H9 (cell line): ENCODE results near the gene P4HB. TPM values are rescaled to one million over a fixed set of nuclear protein-coding genes. Genes with fewer than 3 reads are reported as not detected.

ENCODE experiments used
- DNase-seq: peaks from one replicate; pipeline ENCODE4 v3.0.0-alpha.2; 2017
- H2AFZ ChIP-seq: one replicate; pipeline ENCODE4 v1.6.1; 2013; ENCODE audit warnings: mild to moderate bottlenecking, low read length, control low read depth, moderate library complexity
- H2AK5ac ChIP-seq: 2 replicates; pipeline ENCODE4 v1.6.1; 2013; ENCODE audit warnings: low read length, control low read depth, mixed read lengths; ENCODE audit not compliant: insufficient read length
- H2BK120ac ChIP-seq: one replicate; pipeline ENCODE4 v1.6.1; 2013; ENCODE audit warnings: low read depth, mild to moderate bottlenecking, low read length, control low read depth, inconsistent platforms; ENCODE audit not compliant: poor library complexity, severe bottlenecking
- H2BK12ac ChIP-seq: 2 replicates; pipeline ENCODE4 v1.6.1; 2013; ENCODE audit warnings: low read length, control low read depth, mixed read lengths, low read depth; ENCODE audit not compliant: insufficient read length
- H2BK15ac ChIP-seq: 2 replicates; pipeline ENCODE4 v1.6.1; 2013; ENCODE audit warnings: low read depth, low read length, control low read depth
- H2BK20ac ChIP-seq: one replicate; pipeline ENCODE4 v1.6.1; 2013; ENCODE audit warnings: low read depth, mild to moderate bottlenecking, low read length, control low read depth, inconsistent platforms; ENCODE audit not compliant: poor library complexity, severe bottlenecking
- H2BK5ac ChIP-seq: 2 replicates; pipeline ENCODE4 v1.6.1; 2013; ENCODE audit warnings: low read length, control low read depth, mixed read lengths; ENCODE audit not compliant: insufficient read length
- H3K14ac ChIP-seq: 2 replicates; pipeline ENCODE4 v1.6.1; 2013; ENCODE audit warnings: low read length, control low read depth; ENCODE audit not compliant: insufficient read depth
- H3K18ac ChIP-seq: 2 replicates; pipeline ENCODE4 v1.6.1; 2013; ENCODE audit warnings: low read depth, mild to moderate bottlenecking, mixed read lengths, low read length, control low read depth; ENCODE audit not compliant: insufficient read length
- H3K23ac ChIP-seq: 2 replicates; pipeline ENCODE4 v1.6.1; 2013; ENCODE audit warnings: low read length, control low read depth, mixed read lengths, low read depth; ENCODE audit not compliant: insufficient read length
- H3K23me2 ChIP-seq: 2 replicates; pipeline ENCODE4 v1.6.1; 2013; ENCODE audit warnings: low read depth, mild to moderate bottlenecking, mixed read lengths, low read length, control low read depth; ENCODE audit not compliant: insufficient read length, poor library complexity, severe bottlenecking
- H3K27ac ChIP-seq: 2 replicates; pipeline ENCODE4 v1.5.1; 2013; ENCODE audit warnings: low read length, control low read depth, mixed read lengths, low read depth; ENCODE audit not compliant: insufficient read length
- H3K27me3 ChIP-seq: 2 replicates; pipeline ENCODE4 v1.6.1; 2013; ENCODE audit warnings: low read length, control low read depth, inconsistent platforms; ENCODE audit not compliant: insufficient read depth
- H3K4ac ChIP-seq: 2 replicates; pipeline ENCODE4 v1.6.1; 2013; ENCODE audit warnings: low read depth, mild to moderate bottlenecking, control low read depth, inconsistent platforms, low read length, moderate library complexity
- H3K4me1 ChIP-seq: 2 replicates; pipeline ENCODE4 v1.6.1; 2013; ENCODE audit warnings: low read length, control low read depth, inconsistent platforms; ENCODE audit not compliant: insufficient read depth
- H3K4me2 ChIP-seq: 2 replicates; pipeline ENCODE4 v1.6.1; 2013; ENCODE audit warnings: low read length, control low read depth, mixed read lengths; ENCODE audit not compliant: insufficient read length, insufficient read depth
- H3K56ac ChIP-seq: 2 replicates; pipeline ENCODE4 v1.6.1; 2013; ENCODE audit warnings: low read depth, mild to moderate bottlenecking, mixed read lengths, low read length, control low read depth; ENCODE audit not compliant: insufficient read length
- H3K79me1 ChIP-seq: 2 replicates; pipeline ENCODE4 v1.6.1; 2013; ENCODE audit warnings: low read depth, mild to moderate bottlenecking, moderate library complexity, low read length, control low read depth, inconsistent platforms; ENCODE audit not compliant: insufficient read depth, poor library complexity, severe bottlenecking
- H3K79me2 ChIP-seq: 2 replicates; pipeline ENCODE4 v1.6.1; 2013; ENCODE audit warnings: low read length, control low read depth, inconsistent platforms; ENCODE audit not compliant: insufficient read depth
- H3K9ac ChIP-seq: 2 replicates; pipeline ENCODE4 v1.6.1; 2013; ENCODE audit warnings: low read length, control low read depth, mixed read lengths; ENCODE audit not compliant: insufficient read length; ENCODE audit errors: extremely low read depth
- H3K9me3 ChIP-seq: one replicate; pipeline ENCODE4 v1.6.1; 2013; ENCODE audit warnings: low read depth, low read length, inconsistent platforms; ENCODE audit not compliant: control insufficient read depth
- H3T11ph ChIP-seq: one replicate; pipeline ENCODE4 v1.6.1; 2013; ENCODE audit warnings: mild to moderate bottlenecking, low read length, control low read depth, inconsistent platforms
- H4K20me1 ChIP-seq: one replicate; pipeline ENCODE4 v1.6.1; 2013; ENCODE audit not compliant: control insufficient read depth, insufficient read length, insufficient read depth
- H4K5ac ChIP-seq: 2 replicates; pipeline ENCODE4 v1.6.1; 2013; ENCODE audit warnings: low read depth, mild to moderate bottlenecking, mixed read lengths, low read length, control low read depth; ENCODE audit not compliant: insufficient read length
- H4K8ac ChIP-seq: replicated peaks from 2 replicates; pipeline ENCODE4 v1.6.1; 2013; ENCODE audit warnings: low read length, control low read depth, mixed read lengths, low read depth; ENCODE audit not compliant: insufficient read length
- H4K91ac ChIP-seq: 2 replicates; pipeline ENCODE4 v1.6.1; 2013; ENCODE audit warnings: low read depth, mild to moderate bottlenecking, moderate library complexity, mixed read lengths, low read length, control low read depth; ENCODE audit not compliant: insufficient read length
- H3K27ac Mint-ChIP-seq, 3 experiments: 2 replicates in 2 of 3; 3 replicates in 1 of 3; pipeline ENCODE4 v1.8.0; 2020 to 2021; ENCODE audit warnings: mixed read lengths in 3 of 3, mild to moderate bottlenecking in 1 of 3, moderate library complexity in 1 of 3
- H3K27me3 Mint-ChIP-seq: 2 replicates; pipeline ENCODE4 v1.8.0; 2021; ENCODE audit warnings: low read depth, mild to moderate bottlenecking, moderate library complexity, mixed read lengths
- H3K36me3 Mint-ChIP-seq, 3 experiments: 2 replicates in 2 of 3; 3 replicates in 1 of 3; pipeline ENCODE4 v1.8.0; 2020 to 2021; ENCODE audit warnings: low read depth in 3 of 3, mixed read lengths in 3 of 3; ENCODE audit not compliant: insufficient read depth in 1 of 3
- H3K4me1 Mint-ChIP-seq, 2 experiments: 2 replicates each; pipeline ENCODE4 v1.8.0; 2020; ENCODE audit warnings: mixed read lengths in 2 of 2
- H3K4me3 Mint-ChIP-seq, 2 experiments: 2 replicates in 1 of 2; 3 replicates in 1 of 2; pipeline ENCODE4 v1.8.0; 2020 to 2021; ENCODE audit warnings: mild to moderate bottlenecking in 2 of 2, mixed read lengths in 2 of 2, moderate library complexity in 1 of 2
- H3K9me3 Mint-ChIP-seq, 2 experiments: 2 replicates in 1 of 2; 3 replicates in 1 of 2; pipeline ENCODE4 v1.8.0; 2020; ENCODE audit warnings: mild to moderate bottlenecking in 2 of 2, mixed read lengths in 2 of 2, moderate library complexity in 1 of 2
- WGBS: extraction: QIAGEN DNeasy Blood & Tissue Kit; methylation state at CpG from one replicate; pipeline ENCODE4 v1.1.7; 2013; ENCODE audit warnings: missing lambda C conversion rate, low lambda C conversion rate, mixed read lengths; ENCODE audit not compliant: insufficient read length; ENCODE audit errors: extremely low coverage; 5-methylcytosine and 5-hydroxymethylcytosine counted together
- total RNA-seq: library from RNA; stranded (reverse); gene quantifications from 2 replicates; pipeline ENCODE4 v1.2.1, GENCODE V29; 2021
- TF ChIP-seq, protein P1 (sequence below): fragments of 200-600 bp; sonication (generic); conservative IDR thresholded peaks from 3 replicates; pipeline ENCODE4 v1.8.0; 2021; ENCODE audit warnings: antibody characterized with exemption, mild to moderate bottlenecking

The P4HB gene
- total RNA-seq, 1 experiment from 2014 or later: 366 TPM

DNA sequence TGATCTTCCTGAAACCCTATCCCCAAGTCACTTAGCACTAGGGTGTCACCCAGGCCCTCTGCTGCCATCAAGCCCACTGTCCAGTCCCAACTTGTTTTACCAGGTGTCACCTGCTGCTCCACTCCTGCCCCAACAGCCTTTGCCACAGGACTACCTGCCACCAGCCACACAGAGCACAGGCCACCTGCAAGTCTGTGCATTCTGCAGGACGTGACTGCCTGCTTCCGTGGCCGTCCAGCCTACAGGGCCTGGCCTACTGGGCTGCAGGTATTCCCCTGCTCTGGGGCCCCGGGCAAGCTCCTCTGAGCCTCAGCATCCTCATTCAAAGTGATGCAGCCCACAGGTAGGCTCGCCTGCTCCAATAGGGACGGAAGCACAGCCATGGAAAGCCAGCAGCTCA, 30.5 kb downstream of the P4HB start:
- Histone ChIP-seq H2BK20ac (no peak overlapping the region), H3K79me2 (peaks cover 6% of the 10 kb centered on the region; the same call in 1 of the 2 replicates), H2BK5ac (no peak overlapping the region), H3K9me3 (no peaks in the 10 kb centered on the region), H3K23ac (no peak overlapping the region), H3K4me2 (no peak overlapping the region), H4K91ac (no peak overlapping the region), H3K4ac (no peak overlapping the region), H2BK12ac (no peak overlapping the region), H2BK120ac (no peak overlapping the region), H3K79me1 (peaks cover 10% of the 10 kb centered on the region), H3K23me2 (peaks cover 17% of the 10 kb centered on the region), H4K8ac (no peak overlapping the region), H4K20me1 (no peaks in the 10 kb centered on the region), H2BK15ac (no peak overlapping the region), H3T11ph (no peak overlapping the region), H3K27ac (no peak overlapping the region), H2AFZ (no peak overlapping the region), H3K9ac (no peak overlapping the region), H3K4me1 (peaks cover 3% of the 10 kb centered on the region; the same call in 1 of the 2 replicates), H3K27me3 (no peaks in the 10 kb centered on the region), H2AK5ac (no peak overlapping the region), H4K5ac (no peak overlapping the region), H3K14ac (no peak overlapping the region), H3K18ac (no peak overlapping the region), H3K56ac (no peak overlapping the region)
- no peaks in the 10 kb centered on the region for H3K9me3 Mint-ChIP-seq
- no peak overlapping the region for H3K4me3 Mint-ChIP-seq
- H3K27ac Mint-ChIP-seq: peak overlapping the region in 2 of 3 experiments; percentile 42 to 77; a peak in 2 of 7 replicates
- no peaks in the 10 kb centered on the region; the same call in 1 of the 2 replicates for H3K27me3 Mint-ChIP-seq
- peaks cover 22 to 23% of the 10 kb centered on the region in 2 experiments for H3K4me1 Mint-ChIP-seq
- TF ChIP-seq, protein P1, sequence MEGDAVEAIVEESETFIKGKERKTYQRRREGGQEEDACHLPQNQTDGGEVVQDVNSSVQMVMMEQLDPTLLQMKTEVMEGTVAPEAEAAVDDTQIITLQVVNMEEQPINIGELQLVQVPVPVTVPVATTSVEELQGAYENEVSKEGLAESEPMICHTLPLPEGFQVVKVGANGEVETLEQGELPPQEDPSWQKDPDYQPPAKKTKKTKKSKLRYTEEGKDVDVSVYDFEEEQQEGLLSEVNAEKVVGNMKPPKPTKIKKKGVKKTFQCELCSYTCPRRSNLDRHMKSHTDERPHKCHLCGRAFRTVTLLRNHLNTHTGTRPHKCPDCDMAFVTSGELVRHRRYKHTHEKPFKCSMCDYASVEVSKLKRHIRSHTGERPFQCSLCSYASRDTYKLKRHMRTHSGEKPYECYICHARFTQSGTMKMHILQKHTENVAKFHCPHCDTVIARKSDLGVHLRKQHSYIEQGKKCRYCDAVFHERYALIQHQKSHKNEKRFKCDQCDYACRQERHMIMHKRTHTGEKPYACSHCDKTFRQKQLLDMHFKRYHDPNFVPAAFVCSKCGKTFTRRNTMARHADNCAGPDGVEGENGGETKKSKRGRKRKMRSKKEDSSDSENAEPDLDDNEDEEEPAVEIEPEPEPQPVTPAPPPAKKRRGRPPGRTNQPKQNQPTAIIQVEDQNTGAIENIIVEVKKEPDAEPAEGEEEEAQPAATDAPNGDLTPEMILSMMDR: no peak
- no peak for DNase-seq
- no CpG with 5 or more reads among the region's 6 CpGs for WGBS
- H3K36me3 Mint-ChIP-seq: no peaks in the 10 kb centered on the region; a peak in 3 of 7 replicates
